GM21717 (cell line): Measurements from ENCODE around the gene BIRC7.

Experiments
- ATAC-seq: cut with Tn5 transposase; IDR thresholded peaks from one replicate; pipeline ENCODE4 v1.9.1; 2021; ENCODE audit warnings: mild to moderate bottlenecking, moderate library complexity; ENCODE audit not compliant: unreplicated experiment

Gene BIRC7

GRCh38 chr20:63280371-63280770, 44.7 kb downstream of the BIRC7 start:
- no peak for ATAC-seq

GRCh38 chr20:63280929-63281545, 45.3 kb downstream of the BIRC7 start:
- ATAC-seq: no peak

- ATAC-seq: no peak
Measured at GRCh38 chr20:63281742-63282665, 46.3 kb downstream of the BIRC7 start.

- no peak for ATAC-seq
Measured at GRCh38 chr20:63282946-63283345, 47.2 kb downstream of the BIRC7 start.

- ATAC-seq: no peak
Measured at GRCh38 chr20:63283397-63284082, 47.8 kb downstream of the BIRC7 start.

GRCh38 chr20:63284083-63284440, 48.4 kb downstream of the BIRC7 start:
- no peak for ATAC-seq

- no peak for ATAC-seq
Measured at GRCh38 chr20:63284544-63284949, 48.8 kb downstream of the BIRC7 start.

- ATAC-seq: no peak
Measured at GRCh38 chr20:63284981-63285524, 49.3 kb downstream of the BIRC7 start.

GRCh38 chr20:63285636-63286615, 50.2 kb downstream of the BIRC7 start:
- no peak for ATAC-seq

GRCh38 chr20:63286781-63287696, 51.3 kb downstream of the BIRC7 start:
- ATAC-seq: no peak

GRCh38 chr20:63287697-63288580, 52.2 kb downstream of the BIRC7 start:
- no peak for ATAC-seq

GRCh38 chr20:63288581-63289251, 53.0 kb downstream of the BIRC7 start:
- ATAC-seq: no peak

GRCh38 chr20:63289311-63290135, 53.8 kb downstream of the BIRC7 start:
- no peak for ATAC-seq
